ENCODE data around the gene DPM1.

DPM1 gene

GRCh38 chr20:50957798-50958614 is at the start of gene DPM1:
Gene DPM1, minus strand, starts transcription at chr20:50958532. Its CDS starts 9 bp downstream, at chr20:50958523.
- Histone ChIP-seq H3K27me3 (ENCODE audit: control insufficient read depth, insufficient read depth, low read length) (no peaks in the 10 kb centered on the region), H3K4me3 (ENCODE audit: low read depth, low read length) (peak within 1 kb of the TSS; percentile 91), H3K36me3 (ENCODE audit: control insufficient read depth, insufficient read depth, low read length) (no peaks in the 10 kb centered on the region), H3K9me3 (ENCODE audit: control insufficient read depth, insufficient read depth, low read length) (no peaks in the 10 kb centered on the region), H3K4me1 (ENCODE audit: control insufficient read depth, insufficient read depth, low read length) (no peaks in the 10 kb centered on the region), H3K9ac (ENCODE audit: low read depth, low read length) (peak within 1 kb of the TSS; percentile 88)

GRCh38 chr20:51005214-51005613 is 46.9 kb upstream of the DPM1 start:
- no peaks in the 10 kb centered on the region for H3K4me1 ChIP-seq (ENCODE audit: control insufficient read depth, insufficient read depth, low read length)
- no peaks in the 10 kb centered on the region for H3K9me3 ChIP-seq (ENCODE audit: control insufficient read depth, insufficient read depth, low read length)
- no peaks in the 10 kb centered on the region for H3K27me3 ChIP-seq (ENCODE audit: control insufficient read depth, insufficient read depth, low read length)
- H3K36me3 ChIP-seq (ENCODE audit: control insufficient read depth, insufficient read depth, low read length) = peaks cover 8% of the 10 kb centered on the region
- H3K4me3 ChIP-seq (ENCODE audit: low read depth, low read length) = no peak overlapping the region
- H3K9ac ChIP-seq (ENCODE audit: low read depth, low read length) = no peak overlapping the region

GRCh38 chr20:51004781-51005180 is 46.4 kb upstream of the DPM1 start:
- no peaks in the 10 kb centered on the region for H3K27me3 ChIP-seq (ENCODE audit: control insufficient read depth, insufficient read depth, low read length)
- H3K9me3 ChIP-seq (ENCODE audit: control insufficient read depth, insufficient read depth, low read length) = no peaks in the 10 kb centered on the region
- H3K9ac ChIP-seq (ENCODE audit: low read depth, low read length) = no peak overlapping the region
- no peak overlapping the region for H3K4me3 ChIP-seq (ENCODE audit: low read depth, low read length)
- H3K4me1 ChIP-seq (ENCODE audit: control insufficient read depth, insufficient read depth, low read length) = no peaks in the 10 kb centered on the region
- peaks cover 5% of the 10 kb centered on the region for H3K36me3 ChIP-seq (ENCODE audit: control insufficient read depth, insufficient read depth, low read length)

- Histone ChIP-seq H3K4me3 (ENCODE audit: low read depth, low read length) (no peak overlapping the region), H3K9me3 (ENCODE audit: control insufficient read depth, insufficient read depth, low read length) (no peaks in the 10 kb centered on the region), H3K9ac (ENCODE audit: low read depth, low read length) (no peak overlapping the region), H3K27me3 (ENCODE audit: control insufficient read depth, insufficient read depth, low read length) (no peaks in the 10 kb centered on the region), H3K36me3 (ENCODE audit: control insufficient read depth, insufficient read depth, low read length) (peaks cover under 1% of the 10 kb centered on the region), H3K4me1 (ENCODE audit: control insufficient read depth, insufficient read depth, low read length) (no peaks in the 10 kb centered on the region)
Observed at GRCh38 chr20:51004305-51004727, 46.0 kb upstream of the DPM1 start.

- H3K36me3 ChIP-seq (ENCODE audit: control insufficient read depth, insufficient read depth, low read length) = no peaks in the 10 kb centered on the region
- H3K27me3 ChIP-seq (ENCODE audit: control insufficient read depth, insufficient read depth, low read length) = no peaks in the 10 kb centered on the region
- H3K9me3 ChIP-seq (ENCODE audit: control insufficient read depth, insufficient read depth, low read length) = no peaks in the 10 kb centered on the region
- H3K4me3 ChIP-seq (ENCODE audit: low read depth, low read length) = no peak overlapping the region
- H3K9ac ChIP-seq (ENCODE audit: low read depth, low read length) = no peak overlapping the region
- no peaks in the 10 kb centered on the region for H3K4me1 ChIP-seq (ENCODE audit: control insufficient read depth, insufficient read depth, low read length)
Observed at GRCh38 chr20:51003753-51004152, 45.4 kb upstream of the DPM1 start.

- Histone ChIP-seq H3K4me1 (ENCODE audit: control insufficient read depth, insufficient read depth, low read length) (no peaks in the 10 kb centered on the region), H3K36me3 (ENCODE audit: control insufficient read depth, insufficient read depth, low read length) (no peaks in the 10 kb centered on the region), H3K9ac (ENCODE audit: low read depth, low read length) (no peak overlapping the region), H3K4me3 (ENCODE audit: low read depth, low read length) (no peak overlapping the region), H3K9me3 (ENCODE audit: control insufficient read depth, insufficient read depth, low read length) (no peaks in the 10 kb centered on the region), H3K27me3 (ENCODE audit: control insufficient read depth, insufficient read depth, low read length) (no peaks in the 10 kb centered on the region)
Observed at GRCh38 chr20:51002633-51003032, 44.3 kb upstream of the DPM1 start.

GRCh38 chr20:51001430-51002265 is 43.3 kb upstream of the DPM1 start:
- H3K9me3 ChIP-seq (ENCODE audit: control insufficient read depth, insufficient read depth, low read length) = no peaks in the 10 kb centered on the region

GRCh38 chr20:50999355-50999754 is 41.0 kb upstream of the DPM1 start:
- Histone ChIP-seq H3K9ac (ENCODE audit: low read depth, low read length) (no peak overlapping the region), H3K4me1 (ENCODE audit: control insufficient read depth, insufficient read depth, low read length) (no peaks in the 10 kb centered on the region), H3K9me3 (ENCODE audit: control insufficient read depth, insufficient read depth, low read length) (no peaks in the 10 kb centered on the region), H3K36me3 (ENCODE audit: control insufficient read depth, insufficient read depth, low read length) (no peaks in the 10 kb centered on the region), H3K27me3 (ENCODE audit: control insufficient read depth, insufficient read depth, low read length) (no peaks in the 10 kb centered on the region), H3K4me3 (ENCODE audit: low read depth, low read length) (no peak overlapping the region)

More at GRCh38 chr20:51001430-51002265, 43.3 kb upstream of the DPM1 start:
- Histone ChIP-seq H3K36me3 (ENCODE audit: control insufficient read depth, insufficient read depth, low read length) (no peaks in the 10 kb centered on the region), H3K27me3 (ENCODE audit: control insufficient read depth, insufficient read depth, low read length) (no peaks in the 10 kb centered on the region), H3K9ac (ENCODE audit: low read depth, low read length) (no peak overlapping the region), H3K4me3 (ENCODE audit: low read depth, low read length) (no peak overlapping the region), H3K4me1 (ENCODE audit: control insufficient read depth, insufficient read depth, low read length) (no peaks in the 10 kb centered on the region)

- H3K9me3 ChIP-seq (ENCODE audit: control insufficient read depth, insufficient read depth, low read length) = no peaks in the 10 kb centered on the region
- no peaks in the 10 kb centered on the region for H3K36me3 ChIP-seq (ENCODE audit: control insufficient read depth, insufficient read depth, low read length)
- H3K4me3 ChIP-seq (ENCODE audit: low read depth, low read length) = no peak overlapping the region
- H3K9ac ChIP-seq (ENCODE audit: low read depth, low read length) = no peak overlapping the region
- H3K4me1 ChIP-seq (ENCODE audit: control insufficient read depth, insufficient read depth, low read length) = peaks cover 4% of the 10 kb centered on the region
- H3K27me3 ChIP-seq (ENCODE audit: control insufficient read depth, insufficient read depth, low read length) = no peaks in the 10 kb centered on the region
Observed at GRCh38 chr20:50996901-50997865, 38.9 kb upstream of the DPM1 start.

GRCh38 chr20:50995506-50995905 is 37.2 kb upstream of the DPM1 start:
- Histone ChIP-seq H3K36me3 (ENCODE audit: control insufficient read depth, insufficient read depth, low read length) (no peaks in the 10 kb centered on the region), H3K27me3 (ENCODE audit: control insufficient read depth, insufficient read depth, low read length) (no peaks in the 10 kb centered on the region), H3K9ac (ENCODE audit: low read depth, low read length) (no peak overlapping the region), H3K4me3 (ENCODE audit: low read depth, low read length) (no peak overlapping the region), H3K9me3 (ENCODE audit: control insufficient read depth, insufficient read depth, low read length) (no peaks in the 10 kb centered on the region), H3K4me1 (ENCODE audit: control insufficient read depth, insufficient read depth, low read length) (peaks cover 4% of the 10 kb centered on the region)

- Histone ChIP-seq H3K27me3 (ENCODE audit: control insufficient read depth, insufficient read depth, low read length) (no peaks in the 10 kb centered on the region), H3K9ac (ENCODE audit: low read depth, low read length) (no peak overlapping the region), H3K4me1 (ENCODE audit: control insufficient read depth, insufficient read depth, low read length) (peaks cover 4% of the 10 kb centered on the region), H3K4me3 (ENCODE audit: low read depth, low read length) (no peak overlapping the region), H3K36me3 (ENCODE audit: control insufficient read depth, insufficient read depth, low read length) (no peaks in the 10 kb centered on the region), H3K9me3 (ENCODE audit: control insufficient read depth, insufficient read depth, low read length) (no peaks in the 10 kb centered on the region)
Observed at GRCh38 chr20:50993876-50994275, 35.5 kb upstream of the DPM1 start.

Data from iPS-15b (cell line).